Measurements from ENCODE around the gene DDX17.

DDX17 gene

GRCh38 chr22:38448945-38449745 is 57.0 kb downstream of the DDX17 start:
- no peak for DNase-seq

GRCh38 chr22:38446018-38446601 is 60.0 kb downstream of the DDX17 start:
- no peak for DNase-seq

GRCh38 chr22:38444783-38445182 is 61.3 kb downstream of the DDX17 start:
- DNase-seq: no peak

- no peak for DNase-seq
Measured at GRCh38 chr22:38443628-38444521, 62.2 kb downstream of the DDX17 start.

GRCh38 chr22:38442967-38443627 is 63.0 kb downstream of the DDX17 start:
- DNase-seq: no peak

GRCh38 chr22:38441620-38442287 is 64.4 kb downstream of the DDX17 start:
- no peak for DNase-seq

- DNase-seq: no peak
Measured at GRCh38 chr22:38440747-38441350, 65.3 kb downstream of the DDX17 start.

GRCh38 chr22:38437416-38437815 is 68.7 kb downstream of the DDX17 start:
- no peak for DNase-seq

GRCh38 chr22:38436629-38437395 is 69.3 kb downstream of the DDX17 start:
- no peak for DNase-seq

GRCh38 chr22:38435965-38436364 is 70.1 kb downstream of the DDX17 start:
- DNase-seq: no peak

- DNase-seq: no peak
Measured at GRCh38 chr22:38435010-38435409, 71.1 kb downstream of the DDX17 start.

- DNase-seq: no peak
Measured at GRCh38 chr22:38433871-38434270, 72.2 kb downstream of the DDX17 start.

All from activated CD4-positive, alpha-beta T cell treated with anti-CD3 and anti-CD28 coated beads, Interleukin-2, amount 50 U/mL, for 4 hours (primary cell).